ENCODE measurements around the gene PSMD8.
"Not testable (repeated sequence)": the region's sequence is repeated elsewhere in the genome, so short reads cannot be mapped to it uniquely, and the experiment has no call there.

The PSMD8 gene

DNA sequence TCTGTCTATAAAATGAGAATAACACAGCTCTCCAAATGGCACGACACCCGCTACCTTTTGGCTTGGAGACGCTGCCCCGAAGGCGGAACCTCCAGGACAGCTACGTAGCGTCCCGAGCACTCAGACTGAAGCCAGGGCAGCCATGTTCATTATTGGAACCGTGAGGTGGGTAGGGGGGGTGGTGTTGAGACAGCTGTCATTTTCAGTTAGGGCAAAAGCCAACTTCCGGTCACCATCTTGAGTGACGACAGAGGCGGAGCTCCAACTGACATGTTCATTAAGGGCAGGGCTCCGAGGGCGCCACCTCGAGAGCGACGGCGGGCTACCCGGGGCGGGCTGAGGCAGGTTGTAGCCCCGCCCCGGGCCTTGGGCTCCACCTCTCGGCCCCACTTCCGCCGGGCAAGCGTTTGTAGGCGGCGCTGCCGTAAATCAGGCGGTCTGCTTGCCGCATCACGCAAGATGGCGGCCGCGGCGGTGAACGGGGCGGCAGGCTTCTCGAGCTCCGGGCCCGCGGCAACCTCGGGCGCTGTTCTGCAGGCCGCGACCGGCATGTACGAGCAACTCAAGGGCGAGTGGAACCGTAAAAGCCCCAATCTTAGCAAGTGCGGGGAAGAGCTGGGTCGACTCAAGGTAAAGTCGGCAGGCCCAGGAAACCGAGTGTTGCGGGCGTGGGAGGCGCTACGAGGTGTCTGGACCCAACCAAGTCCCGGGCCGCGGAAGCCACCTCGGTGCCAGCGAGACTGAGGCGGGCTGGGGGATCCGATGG lies at the start of gene PSMD8:
PSMD8 (plus strand) TSS at position 240 of the 766 bp plus-strand sequence; CDS start at position 271, 31 bp downstream.
- DNase-seq, result peak; percentile 76 to 100 (median 99)

DNA sequence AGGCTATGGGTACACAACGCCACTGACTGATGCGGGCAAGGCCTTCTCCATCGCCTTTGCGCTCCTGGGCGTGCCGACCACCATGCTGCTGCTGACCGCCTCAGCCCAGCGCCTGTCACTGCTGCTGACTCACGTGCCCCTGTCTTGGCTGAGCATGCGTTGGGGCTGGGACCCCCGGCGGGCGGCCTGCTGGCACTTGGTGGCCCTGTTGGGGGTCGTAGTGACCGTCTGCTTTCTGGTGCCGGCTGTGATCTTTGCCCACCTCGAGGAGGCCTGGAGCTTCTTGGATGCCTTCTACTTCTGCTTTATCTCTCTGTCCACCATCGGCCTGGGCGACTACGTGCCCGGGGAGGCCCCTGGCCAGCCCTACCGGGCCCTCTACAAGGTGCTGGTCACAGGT lies 47.8 kb upstream of the PSMD8 start:
- DNase-seq, result no peak

DNA sequence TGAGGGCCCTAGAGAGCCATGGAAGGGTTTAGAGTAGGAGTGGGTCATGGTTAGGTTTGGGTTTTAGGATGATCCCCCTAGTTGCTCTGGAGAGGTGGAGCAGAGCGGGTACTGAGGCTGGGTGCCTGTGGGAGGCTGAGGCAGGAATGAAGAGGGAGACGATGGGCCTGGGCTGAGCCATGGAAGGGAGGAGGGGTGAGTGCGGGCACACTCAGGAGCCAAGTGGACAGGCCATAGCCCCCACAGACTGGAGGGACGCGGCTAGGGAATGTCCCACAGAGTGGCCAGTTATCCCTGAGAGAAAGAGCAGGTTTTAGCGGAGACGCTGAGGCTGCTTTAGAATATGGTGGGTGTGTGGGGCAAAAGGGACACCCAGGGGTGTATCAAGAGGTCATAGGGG lies 44.7 kb upstream of the PSMD8 start:
- DNase-seq, result no peak

DNA sequence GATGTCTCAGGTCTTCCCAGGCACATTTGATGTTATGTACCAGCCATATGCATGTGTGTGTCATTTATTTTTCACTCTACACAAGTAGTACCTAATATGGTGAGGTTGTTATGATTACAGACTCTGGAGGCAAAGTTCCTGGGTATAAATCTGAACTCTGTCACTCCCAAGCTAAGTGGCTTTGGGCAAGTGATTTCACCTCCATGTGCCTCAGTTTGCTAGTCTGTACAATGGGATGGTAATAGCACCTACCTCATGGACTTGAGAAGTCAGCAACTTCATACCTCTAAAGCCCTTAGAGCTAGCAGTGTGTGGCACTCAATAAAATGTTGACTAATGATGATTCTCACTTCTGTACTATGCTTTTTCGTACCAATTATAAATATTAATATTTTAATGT lies 42.6 kb upstream of the PSMD8 start:
- DNase-seq, result no peak

DNA sequence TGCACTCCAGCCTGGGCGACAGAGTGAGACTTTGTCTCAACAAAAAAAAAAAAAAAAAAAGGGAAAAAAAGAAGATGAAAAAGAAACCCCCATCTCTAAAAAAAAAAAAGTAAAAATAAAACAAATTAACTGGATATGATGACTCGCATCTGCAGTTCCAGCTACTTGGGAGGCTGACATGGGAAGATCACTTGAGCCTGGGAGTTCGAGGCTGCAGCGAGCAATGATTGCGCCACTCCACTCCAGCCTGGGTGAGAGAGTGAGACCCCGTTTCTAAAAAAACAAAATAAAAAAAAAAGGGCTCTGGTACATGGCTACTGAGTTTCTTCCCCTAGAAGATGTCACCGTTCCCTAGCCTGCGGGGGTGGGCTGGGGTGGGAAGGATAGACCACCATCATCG lies 41.1 kb upstream of the PSMD8 start:
- no peak for DNase-seq

DNA sequence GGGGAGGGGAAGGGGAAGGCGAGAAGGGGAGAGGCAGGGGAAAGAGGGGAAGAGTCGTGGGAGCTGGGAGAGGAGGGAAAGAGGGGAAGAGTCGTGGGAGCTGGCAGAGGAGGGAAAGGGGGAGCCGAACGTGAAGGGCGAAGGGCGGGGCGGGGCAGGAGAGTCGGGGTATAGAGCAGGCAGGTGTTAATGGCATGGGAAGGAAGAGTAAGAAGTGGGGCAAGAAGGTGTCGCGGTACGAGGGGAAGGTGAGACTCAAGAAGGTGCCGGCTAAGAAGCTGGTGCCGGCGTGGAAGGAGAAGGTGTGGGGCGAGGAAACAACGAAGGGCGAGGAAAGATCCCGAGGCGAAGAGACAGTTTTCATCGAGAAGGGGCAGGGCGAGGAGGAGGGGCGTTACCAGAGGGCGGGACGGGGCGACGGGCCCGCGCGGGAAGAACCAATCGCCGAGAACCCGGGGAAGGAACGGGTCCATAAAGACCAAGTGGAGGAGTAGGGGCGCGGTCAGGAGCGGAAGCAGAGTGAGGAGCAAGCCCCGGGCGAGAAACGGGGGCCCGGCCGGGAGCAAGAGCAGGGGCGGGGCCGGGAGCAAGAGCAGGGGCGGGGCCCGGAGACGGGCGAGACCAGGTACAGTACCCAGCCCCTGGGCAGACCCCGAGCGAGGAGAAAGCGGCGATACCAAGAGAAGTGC lies 38.3 kb upstream of the PSMD8 start:
- DNase-seq, result peak; percentile 50 to 98 (median 91)

DNA sequence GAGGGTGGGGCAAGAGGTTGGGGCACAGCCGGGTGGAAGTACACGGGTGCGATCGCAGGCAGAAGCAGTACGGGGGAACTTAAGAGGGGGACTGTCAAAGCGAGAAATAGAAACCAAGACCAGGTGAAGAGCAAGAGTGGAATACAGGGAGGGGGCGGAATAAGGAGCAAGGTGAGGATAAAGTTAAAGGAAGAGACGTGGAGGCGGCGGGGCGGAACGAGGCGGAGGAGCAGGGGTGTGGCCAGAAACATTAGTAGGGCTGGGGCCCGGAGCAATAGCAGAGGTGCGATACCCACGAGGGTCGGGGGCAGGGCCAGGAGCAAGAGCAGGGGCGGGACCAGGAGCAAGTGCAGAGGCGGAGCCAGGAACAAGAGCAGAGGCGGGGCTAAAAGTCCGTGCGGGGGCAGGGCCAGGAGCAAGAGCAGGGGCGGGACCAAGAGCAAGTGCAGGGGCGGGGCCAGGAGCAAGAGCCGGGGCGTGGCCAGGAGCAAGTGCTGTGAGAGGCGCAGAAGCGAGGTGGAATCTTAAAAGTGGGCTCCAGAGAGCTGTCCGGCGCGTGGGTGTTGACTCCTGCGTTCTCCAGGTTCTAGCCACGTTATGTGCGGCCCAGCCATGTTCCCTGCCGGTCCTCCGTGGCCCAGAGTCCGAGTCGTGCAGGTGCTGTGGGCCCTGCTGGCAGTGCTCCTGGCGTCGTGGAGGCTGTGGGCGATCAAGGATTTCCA lies 37.6 kb upstream of the PSMD8 start:
- peak in 57 of 58 donors; percentile 19 to 95 (median 82) for DNase-seq

DNA sequence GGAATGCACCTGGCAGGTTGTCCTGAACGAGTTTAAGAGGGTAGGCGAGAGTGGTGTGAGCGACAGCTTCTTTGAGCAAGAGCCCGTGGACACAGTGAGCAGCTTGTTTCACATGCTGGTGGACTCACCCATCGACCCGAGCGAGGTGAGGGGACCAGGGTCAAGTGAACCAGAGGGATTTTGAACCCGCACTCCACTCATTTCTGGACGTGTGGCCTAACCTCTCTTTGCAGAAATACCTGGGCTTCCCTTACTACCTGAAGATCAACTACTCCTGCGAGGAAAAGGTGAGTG lies 37.1 kb upstream of the PSMD8 start:
- peak in 1 of 58 donors; percentile 57 for DNase-seq

DNA sequence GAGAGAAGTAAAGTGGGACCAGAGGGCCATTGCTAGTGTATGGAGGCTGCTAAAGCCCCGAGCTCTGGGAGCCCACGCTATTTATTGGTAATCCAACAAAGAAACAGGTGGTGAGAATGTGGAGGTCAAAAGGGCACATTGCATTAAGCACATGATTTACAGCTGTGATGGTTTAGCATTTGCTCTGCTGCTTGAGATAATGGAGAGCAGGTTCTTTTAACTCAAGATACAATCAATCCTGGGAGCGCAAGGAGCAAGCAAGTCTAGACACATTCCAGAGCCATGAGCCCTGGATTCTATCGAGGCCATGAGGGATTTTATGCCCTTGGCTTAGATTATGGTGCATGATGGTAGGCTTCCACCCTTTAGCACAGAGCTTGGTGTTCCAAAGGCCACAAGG lies 35.4 kb upstream of the PSMD8 start:
- not testable (repeated sequence) for DNase-seq

DNA sequence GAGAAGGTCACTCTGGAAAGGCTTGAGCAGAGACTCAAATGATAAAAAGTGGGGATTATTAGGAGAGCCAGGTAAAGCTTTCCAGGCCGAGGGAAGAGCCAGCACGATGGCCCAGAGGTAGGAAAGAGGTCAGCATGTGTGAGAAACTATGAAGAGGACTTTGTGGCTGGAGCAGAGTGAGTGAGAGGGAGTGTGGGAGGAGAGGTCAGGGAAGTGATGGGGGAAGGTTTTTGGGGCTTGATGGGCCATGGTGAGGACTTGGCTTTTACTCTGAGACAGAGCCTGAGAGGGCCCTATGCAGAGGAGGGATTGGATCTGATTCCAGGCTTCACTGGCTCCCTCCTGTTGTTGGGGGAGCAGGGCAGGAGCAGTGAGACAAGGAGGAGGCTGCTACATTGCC lies 33.4 kb upstream of the PSMD8 start:
- DNase-seq, result no peak

DNA sequence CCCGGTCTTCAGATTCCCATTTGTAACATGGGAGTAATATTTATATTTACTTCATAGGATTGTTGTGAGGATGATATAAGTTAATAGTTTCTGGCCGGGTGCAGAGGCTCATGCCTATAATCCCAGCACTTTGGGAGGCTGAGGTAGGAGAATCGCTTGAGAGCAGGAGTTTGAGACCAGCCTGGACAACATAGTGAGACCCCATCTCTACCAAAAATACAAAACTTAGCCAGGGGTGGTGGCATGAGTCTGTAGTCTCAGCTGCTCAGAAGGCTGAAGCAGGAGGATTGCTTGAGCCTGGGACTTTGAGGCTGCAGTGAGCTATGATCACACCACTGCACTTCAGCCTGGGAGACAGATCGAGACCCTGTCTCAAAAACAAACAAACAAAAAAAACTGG lies 27.5 kb upstream of the PSMD8 start:
- no peak for DNase-seq

DNA sequence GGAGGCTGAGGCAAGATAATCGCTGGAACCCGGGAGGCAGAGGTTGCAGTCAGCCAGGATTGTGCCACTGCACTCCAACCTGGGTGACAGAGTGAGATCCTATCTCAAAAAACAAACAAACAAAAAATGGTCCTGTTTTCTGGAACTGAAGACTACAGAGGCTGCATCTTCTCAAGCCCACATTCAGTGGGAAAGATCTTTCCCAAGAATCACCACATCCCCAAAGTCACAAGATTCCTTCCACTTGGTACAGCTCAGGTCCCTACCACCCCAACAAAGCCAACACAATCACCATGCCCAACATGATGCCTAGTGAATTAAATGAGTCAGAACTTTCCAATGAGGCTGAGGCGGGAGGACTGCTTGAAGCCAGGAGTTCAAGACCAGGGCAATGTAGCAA lies 23.5 kb upstream of the PSMD8 start:
- DNase-seq, result no peak

DNA sequence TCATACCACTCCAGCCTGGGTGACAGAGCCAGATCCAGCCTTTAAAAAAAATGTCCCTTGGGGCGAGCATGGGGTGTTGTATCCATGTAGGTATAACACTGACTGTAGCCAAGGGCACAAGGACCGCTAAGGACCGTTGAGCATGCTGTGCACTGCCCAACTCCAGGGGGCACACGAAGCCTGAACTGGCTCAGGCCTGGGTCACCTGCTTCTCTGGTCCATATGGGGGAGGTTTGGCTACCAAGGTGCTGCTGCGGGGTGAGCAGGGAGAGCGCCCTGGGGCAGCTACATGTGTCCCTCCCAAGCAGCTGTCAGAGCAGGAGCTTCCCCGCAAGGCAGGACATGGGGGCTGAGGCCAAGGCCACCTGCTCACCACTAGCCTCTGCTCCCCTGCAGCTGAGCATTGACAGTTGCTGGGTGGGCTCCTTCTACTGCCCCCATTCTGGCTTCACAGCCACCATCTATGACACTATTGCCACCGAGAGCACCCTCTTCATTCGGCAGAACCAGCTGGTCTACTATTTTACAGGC lies 22.4 kb upstream of the PSMD8 start:
- no peak for DNase-seq

DNA sequence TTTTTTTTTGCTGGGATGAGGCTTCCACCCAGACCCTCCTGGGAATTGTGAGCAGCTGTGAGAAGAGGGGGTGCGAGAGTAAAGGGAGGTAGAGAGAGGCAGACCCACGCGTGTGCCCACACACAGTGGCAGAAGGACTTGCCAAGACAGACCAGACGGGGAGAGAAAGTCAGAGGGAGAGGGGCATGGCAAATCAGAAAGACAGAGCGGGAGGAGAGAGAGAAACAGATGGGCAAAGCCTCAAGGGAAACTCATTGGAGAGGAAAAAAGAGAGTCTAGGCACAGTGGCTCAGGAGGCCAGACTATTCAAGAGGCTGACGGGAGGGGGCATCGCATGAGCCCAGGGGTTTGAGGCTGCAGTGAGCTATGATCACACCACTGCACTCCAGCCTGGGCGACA lies 21.8 kb upstream of the PSMD8 start:
- DNase-seq, result peak in 2 of 58 donors; percentile 2 to 6

DNA sequence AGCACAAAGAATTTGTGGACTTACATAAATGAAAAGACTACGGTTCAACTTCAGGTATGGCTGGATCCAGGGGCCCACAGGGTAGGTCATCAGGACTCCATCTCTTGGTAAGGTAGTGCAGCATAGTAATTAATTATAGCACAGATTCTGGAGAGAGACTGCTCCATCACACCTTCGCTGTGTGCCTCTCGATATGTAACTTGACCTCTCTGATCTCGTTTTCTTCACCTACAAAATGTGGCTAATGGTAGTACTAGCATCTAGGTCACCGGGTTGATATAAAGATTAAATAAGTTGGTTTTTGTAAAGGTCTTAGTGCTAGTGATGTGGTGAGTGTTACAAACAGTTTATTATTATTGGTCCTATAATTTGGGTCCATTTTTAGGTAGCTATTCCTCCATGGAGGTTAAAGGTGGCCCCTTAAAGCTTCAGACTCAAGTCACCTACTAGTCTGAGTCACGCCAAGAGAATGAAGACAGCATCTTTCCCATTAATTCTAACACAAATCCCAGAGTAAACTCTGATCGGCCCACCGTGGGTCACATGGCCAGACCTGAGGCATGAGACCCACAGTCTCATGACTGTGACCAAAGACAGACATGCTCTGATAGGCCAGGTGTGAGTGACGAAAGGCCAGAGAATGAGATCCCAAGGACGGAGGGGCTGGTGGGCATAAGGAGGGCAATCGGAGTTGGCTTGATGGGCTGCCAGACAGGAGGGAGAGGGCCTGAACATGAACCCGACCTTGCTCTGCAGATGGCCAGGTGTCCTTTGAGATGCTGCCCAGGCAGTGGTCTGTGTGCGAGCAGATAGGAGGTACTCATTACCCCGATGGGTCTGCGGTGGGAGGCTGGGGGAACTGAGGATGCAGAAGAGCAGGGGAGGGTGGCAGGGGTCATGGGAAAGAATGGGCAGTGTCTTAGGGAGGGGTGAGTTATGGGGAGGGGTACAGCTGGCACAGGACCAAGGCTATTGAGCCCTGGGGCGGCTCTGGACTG lies 18.3 kb upstream of the PSMD8 start:
- no peak for DNase-seq

DNA sequence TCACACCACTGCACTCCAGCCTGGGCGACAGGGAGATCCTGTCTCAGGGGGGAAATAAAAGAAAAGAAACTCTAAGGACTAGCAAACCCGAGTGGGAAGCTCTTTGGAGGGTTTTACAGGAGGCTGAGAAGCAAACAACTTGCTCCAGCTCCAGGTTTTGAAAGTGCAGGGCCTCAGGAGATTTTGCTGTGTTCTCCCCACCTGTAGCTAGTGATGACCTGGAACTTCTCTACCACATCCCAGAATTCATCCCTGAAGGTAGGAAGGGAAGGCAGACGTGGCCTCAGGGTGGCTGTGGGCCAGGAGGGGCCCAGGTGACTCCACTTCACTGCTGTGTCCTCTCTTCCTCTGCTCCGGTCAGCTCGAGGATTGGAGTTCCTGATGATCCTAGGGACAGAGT lies 16.3 kb upstream of the PSMD8 start:
- DNase-seq, result no peak

DNA sequence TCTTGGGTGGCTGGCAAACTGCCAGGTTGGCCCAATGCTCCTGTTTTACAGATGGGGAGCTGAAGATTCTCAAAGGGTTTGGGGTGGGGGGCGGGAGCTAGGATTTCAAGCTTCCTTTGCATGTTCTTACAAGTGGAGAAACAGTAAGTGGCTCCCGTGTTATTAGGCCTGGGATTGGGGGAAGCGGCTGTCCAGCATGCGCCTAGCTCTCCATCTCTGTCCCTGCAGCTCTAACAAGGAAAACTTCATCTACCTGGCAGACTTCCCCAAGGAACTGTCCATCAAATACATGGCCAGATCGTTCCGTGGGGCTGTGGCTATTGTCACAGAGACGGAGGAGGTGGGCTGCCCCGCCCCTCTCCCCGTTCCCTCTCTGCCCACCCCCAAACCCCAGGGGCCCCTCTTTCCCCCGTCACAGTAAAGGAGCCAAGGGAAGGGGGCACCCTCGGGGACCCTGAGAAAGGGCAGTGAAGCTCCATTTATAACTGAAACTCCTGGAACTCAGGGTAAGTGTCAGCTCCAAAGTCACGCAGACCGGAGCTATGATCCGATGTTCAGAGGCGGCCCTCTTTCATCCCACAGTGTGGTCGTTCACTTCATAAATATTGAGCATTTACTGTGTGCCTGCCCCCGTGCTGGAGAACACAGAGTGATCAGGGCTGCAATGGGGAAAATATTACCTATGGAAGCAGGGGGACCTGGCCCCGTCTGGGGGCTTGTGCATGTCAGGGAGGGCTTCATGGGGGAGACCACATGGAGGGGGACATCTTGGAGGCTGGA lies 14.9 kb upstream of the PSMD8 start:
- no peak for DNase-seq

DNA sequence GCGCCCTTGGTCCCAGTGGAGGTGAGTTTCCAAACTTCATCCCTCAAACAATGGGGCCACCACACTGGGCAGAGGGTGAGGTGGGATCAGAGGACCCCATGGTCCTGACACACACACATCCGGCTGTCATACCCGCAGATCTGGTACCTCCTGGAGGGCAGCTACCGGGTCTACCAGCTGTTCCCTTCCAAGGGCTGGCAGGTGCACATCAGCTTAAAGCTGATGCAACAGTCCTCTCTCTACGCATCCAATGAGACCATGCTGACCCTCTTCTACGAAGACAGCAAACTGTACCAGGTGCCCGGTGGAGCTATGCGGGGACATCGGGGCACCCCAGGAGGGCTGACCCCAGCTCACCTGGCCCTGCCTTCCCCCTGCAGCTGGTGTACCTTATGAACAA lies 14.0 kb upstream of the PSMD8 start:
- DNase-seq, result no peak

DNA sequence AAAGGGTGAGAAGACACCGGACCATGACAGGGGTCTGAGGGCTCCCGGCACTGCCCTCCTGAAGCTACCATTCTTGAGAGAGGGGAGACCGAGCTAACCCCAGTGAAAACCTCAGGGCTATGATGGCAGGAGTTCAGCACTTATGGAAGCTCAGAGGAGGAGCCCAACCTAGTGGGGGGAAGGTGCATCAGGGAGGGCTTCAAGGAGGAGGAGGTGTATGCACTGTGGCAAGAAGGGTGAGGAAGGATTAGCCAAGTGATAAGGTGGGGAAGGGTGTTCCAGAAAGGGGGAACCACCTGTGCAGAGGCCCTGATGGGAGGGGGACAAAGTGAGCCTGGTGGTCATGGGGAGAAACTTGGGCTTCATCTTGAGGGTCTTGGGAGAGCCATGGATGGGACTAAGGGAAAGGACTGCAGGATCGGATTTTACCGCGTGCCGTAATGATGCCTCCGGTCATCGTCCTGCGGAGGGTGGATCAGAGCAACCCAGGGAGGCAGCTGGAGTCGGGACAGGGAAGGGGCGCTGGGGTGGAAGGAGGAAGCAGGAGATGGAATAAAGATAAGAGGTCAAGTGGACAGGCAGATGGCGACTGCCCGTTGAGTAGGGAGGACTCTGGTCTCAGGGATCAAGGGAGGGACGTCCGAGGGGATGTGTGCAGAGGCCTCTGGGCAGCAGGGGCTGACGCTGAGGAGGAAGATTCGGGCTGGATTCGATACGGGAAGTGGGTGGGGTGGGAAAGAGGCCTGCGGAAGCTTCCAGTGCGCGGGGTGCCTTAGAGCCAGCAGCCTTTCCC lies 13.3 kb upstream of the PSMD8 start:
- DNase-seq, result no peak

Data from anterior cingulate cortex (tissue), 58 donors.